Coronary artery (tissue), 2 donors: ENCODE measurements around the gene ZNF521.

Experiments used
- DNase-seq: peaks from one replicate; pipeline ENCODE4 v3.0.0-alpha.2; 2017; ENCODE audit warnings: low spot score
- H3K27ac ChIP-seq, 2 donors: fragments of 200-600 bp; sonication (generic); one replicate each; pipeline ENCODE4 v1.5.1; 2016 to 2019
- H3K4me3 ChIP-seq: fragments of 200-600 bp; sonication (generic); 2 replicates; pipeline ENCODE4 v1.5.1; 2016; ENCODE audit warnings: mild to moderate bottlenecking, moderate library complexity
- CTCF ChIP-seq: fragments of 200-600 bp; sonication (generic); IDR thresholded peaks from one replicate; pipeline ENCODE4 v1.5.1; 2019; ENCODE audit warnings: antibody characterized with exemption

Gene ZNF521

GRCh38 chr18:25326361-25326952 is 25.5 kb downstream of the ZNF521 start:
- TF ChIP-seq CTCF = no peak
- no peak overlapping the region for H3K27ac ChIP-seq
- DNase-seq = no peak
- H3K4me3 ChIP-seq = no peak overlapping the region

GRCh38 chr18:25322806-25323205 is 29.2 kb downstream of the ZNF521 start:
- Histone ChIP-seq H3K4me3 (no peak overlapping the region), H3K27ac (no peak overlapping the region)
- no peak for TF ChIP-seq CTCF
- no peak for DNase-seq

- no peak for DNase-seq
- no peak overlapping the region for H3K4me3 ChIP-seq
- TF ChIP-seq CTCF = no peak
- H3K27ac ChIP-seq = no peak overlapping the region
These were observed 35.5 kb downstream of the ZNF521 start for GRCh38 chr18:25316381-25317018.

- no peak overlapping the region for H3K27ac ChIP-seq
- DNase-seq = no peak
- no peak for TF ChIP-seq CTCF
- no peak overlapping the region for H3K4me3 ChIP-seq
These were observed 37.2 kb downstream of the ZNF521 start for GRCh38 chr18:25314838-25315190.

- Histone ChIP-seq H3K27ac (no peak overlapping the region), H3K4me3 (no peak overlapping the region)
- TF ChIP-seq CTCF = no peak
- DNase-seq = no peak
These were observed 37.7 kb downstream of the ZNF521 start for GRCh38 chr18:25314151-25314837.

- DNase-seq = no peak
- Histone ChIP-seq H3K4me3 (no peak overlapping the region), H3K27ac (no peak overlapping the region)
- no peak for TF ChIP-seq CTCF
These were observed 38.7 kb downstream of the ZNF521 start for GRCh38 chr18:25313268-25313667.

- DNase-seq = no peak
- Histone ChIP-seq H3K27ac (no peak overlapping the region), H3K4me3 (no peak overlapping the region)
- TF ChIP-seq CTCF = no peak
These were observed 41.9 kb downstream of the ZNF521 start for GRCh38 chr18:25310045-25310444.
